Activated CD8-positive, alpha-beta memory T cell treated with anti-CD3 and anti-CD28 coated beads for 24 hours (primary cell): Measurements from ENCODE around the gene RAET1E.
"Not testable (repeated sequence)": the region's sequence is repeated elsewhere in the genome, so short reads cannot be mapped to it uniquely, and the experiment has no call there.

Experiments used
- DNase-seq: peaks from one replicate; pipeline ENCODE4 v3.0.0-alpha.2; 2020

Gene RAET1E

GRCh38 chr6:149860513-149860833, 37.4 kb downstream of the RAET1E start:
- DNase-seq, result no peak

- no peak for DNase-seq
These were observed 38.0 kb downstream of the RAET1E start for GRCh38 chr6:149859938-149860337.

- no peak for DNase-seq
These were observed 38.5 kb downstream of the RAET1E start for GRCh38 chr6:149859368-149859767.

GRCh38 chr6:149857541-149857940, 40.4 kb downstream of the RAET1E start:
- DNase-seq, result no peak

GRCh38 chr6:149856256-149856994, 41.5 kb downstream of the RAET1E start:
- DNase-seq, result no peak

GRCh38 chr6:149855741-149856140, 42.2 kb downstream of the RAET1E start:
- DNase-seq, result no peak

- no peak for DNase-seq
These were observed 42.8 kb downstream of the RAET1E start for GRCh38 chr6:149855040-149855654.

GRCh38 chr6:149854532-149854931, 43.4 kb downstream of the RAET1E start:
- no peak for DNase-seq

GRCh38 chr6:149854017-149854416, 43.9 kb downstream of the RAET1E start:
- DNase-seq, result not testable (repeated sequence)

GRCh38 chr6:149852881-149853280, 45.0 kb downstream of the RAET1E start:
- DNase-seq, result no peak

GRCh38 chr6:149852180-149852579, 45.7 kb downstream of the RAET1E start:
- DNase-seq, result no peak

GRCh38 chr6:149851461-149852110, 46.3 kb downstream of the RAET1E start:
- no peak for DNase-seq

- DNase-seq, result not testable (repeated sequence)
These were observed 49.6 kb downstream of the RAET1E start for GRCh38 chr6:149848343-149848742.
